HepG2 (cell line): ENCODE data around the gene ANTKMT. TPM values are rescaled to one million over a fixed set of nuclear protein-coding genes. Genes with fewer than 3 reads are reported as not detected.

Experiments used
- ATAD3A ChIP-seq: sonication (generic); formaldehyde crosslinking; IDR thresholded peaks from 2 replicates; pipeline ENCODE4 v1.4.0; 2020; ENCODE audit warnings: missing genetic modification reagents
- CBX5 ChIP-seq: sonication (generic); formaldehyde crosslinking; IDR thresholded peaks from 2 replicates; pipeline ENCODE4 v1.4.0; 2020; ENCODE audit warnings: missing genetic modification reagents, borderline replicate concordance
- CERS6 ChIP-seq: sonication (generic); formaldehyde crosslinking; IDR thresholded peaks from 2 replicates; pipeline ENCODE4 v1.5.0; 2020; ENCODE audit warnings: missing genetic modification reagents
- CREM ChIP-seq, 2 experiments: sonication (generic) in 1 of 2; formaldehyde crosslinking in 1 of 2; IDR thresholded peaks; 2 replicates each; pipeline versions ENCODE4 v1.4.0 to v1.6.1; 2016 to 2020; ENCODE audit warnings: antibody characterized with exemption in 1 of 2, mild to moderate bottlenecking in 1 of 2, missing genetic modification reagents in 1 of 2
- HMG20A ChIP-seq: IDR thresholded peaks from 2 replicates; pipeline ENCODE4 v1.6.1; 2016; ENCODE audit warnings: borderline replicate concordance
- MEF2D ChIP-seq: sonication (generic); formaldehyde crosslinking; IDR thresholded peaks from 2 replicates; pipeline ENCODE4 v1.5.1; 2020; ENCODE audit warnings: mild to moderate bottlenecking, missing genetic modification reagents
- MIER3 ChIP-seq: IDR thresholded peaks from 2 replicates; pipeline ENCODE4 v1.6.1; 2016; ENCODE audit warnings: missing compliant biosample characterization, borderline replicate concordance
- PCBP2 ChIP-seq: fragments of 200-400 bp; formaldehyde crosslinking; optimal IDR thresholded peaks from 2 replicates; pipeline ENCODE3; 2018; ENCODE audit warnings: low read length, low read depth; ENCODE audit not compliant: poor library complexity, severe bottlenecking
- SKI ChIP-seq: fragments of 450-650 bp; IDR thresholded peaks from one replicate; pipeline ENCODE4 v1.6.1; 2018; ENCODE audit warnings: mild to moderate bottlenecking; ENCODE audit not compliant: partially characterized antibody
- SP2 ChIP-seq: sonication (generic); formaldehyde crosslinking; IDR thresholded peaks from 2 replicates; pipeline ENCODE4 v1.5.1; 2020; ENCODE audit warnings: mild to moderate bottlenecking, missing genetic modification reagents
- TCF12 ChIP-seq, 2 experiments: fragments of 450-650 bp in 1 of 2; sonication (generic) in 1 of 2; formaldehyde crosslinking in 1 of 2; IDR thresholded peaks; 2 replicates each; pipeline versions ENCODE4 v1.6.1 to v1.8.0; 2017 to 2022; ENCODE audit warnings: antibody characterized with exemption in 1 of 2, mild to moderate bottlenecking in 1 of 2, missing genetic modification reagents in 1 of 2, moderate library complexity in 1 of 2
- ZBTB42 ChIP-seq: sonication (generic); formaldehyde crosslinking; IDR thresholded peaks from 2 replicates; pipeline ENCODE4 v1.5.0; 2020; ENCODE audit warnings: mild to moderate bottlenecking, missing genetic modification reagents
- ZFP41 ChIP-seq: sonication (generic); formaldehyde crosslinking; IDR thresholded peaks from 2 replicates; pipeline ENCODE4 v1.4.0; 2020; ENCODE audit warnings: mild to moderate bottlenecking, missing genetic modification reagents, borderline replicate concordance
- ZNF552 ChIP-seq: sonication (generic); formaldehyde crosslinking; IDR thresholded peaks from 2 replicates; pipeline ENCODE4 v1.9.0; 2022; ENCODE audit warnings: missing genetic modification reagents, mild to moderate bottlenecking, borderline replicate concordance
- ZNF772 ChIP-seq: sonication (generic); formaldehyde crosslinking; IDR thresholded peaks from 2 replicates; pipeline ENCODE4 v1.5.0; 2020; ENCODE audit warnings: mild to moderate bottlenecking, missing genetic modification reagents
- polyA plus RNA-seq, 8 experiments: library from polyadenylated mRNA; depleted of rRNA in 3 of 8; stranded (reverse) in 7 of 8; unstranded in 1 of 8; fragments of >200 nt; fragmentation: Illumina TruSeq in 4 of 8; extraction: Trizol in 4 of 8; gene quantifications; 2 replicates each; pipeline versions ENCODE4 v1.2.1 to v1.2.3, GENCODE V29; 2011 to 2016; ENCODE audit warnings: low read depth in 4 of 8, missing spikeins in 1 of 8, mixed read lengths in 1 of 8; ENCODE audit not compliant: insufficient read depth in 1 of 8
- total RNA-seq, 5 experiments: library from RNA; depleted of rRNA; stranded (reverse); fragments of >200 nt; fragmentation: Illumina TruSeq; extraction: Trizol; gene quantifications; 2 replicates each; pipeline ENCODE4 v1.2.3, GENCODE V29; 2016; ENCODE audit warnings: low read depth in 1 of 5
- TF ChIP-seq, protein P1 (sequence below): sonication (generic); formaldehyde crosslinking; IDR thresholded peaks from one replicate; pipeline ENCODE4 v1.5.1; 2020; ENCODE audit warnings: mild to moderate bottlenecking, missing genetic modification reagents; ENCODE audit errors: not compliant biosample characterization
- TF ChIP-seq, protein P2 (sequence below), 2 experiments: sonication (generic) in 1 of 2; formaldehyde crosslinking in 1 of 2; IDR thresholded peaks; 2 replicates each; pipeline versions ENCODE4 v1.5.1 to v1.6.1; 2011 to 2020; ENCODE audit warnings: borderline replicate concordance in 1 of 2, low read depth in 1 of 2, low read length in 1 of 2, mild to moderate bottlenecking in 1 of 2, missing genetic modification reagents in 1 of 2, moderate library complexity in 1 of 2

Gene ANTKMT
- total and polyA plus RNA-seq, 2 of the 13 experiments (the other 11 are each of a cell fraction or from before 2014, with no cell fraction given): 7.5 to 47.8 TPM

- TF ChIP-seq, protein P1, sequence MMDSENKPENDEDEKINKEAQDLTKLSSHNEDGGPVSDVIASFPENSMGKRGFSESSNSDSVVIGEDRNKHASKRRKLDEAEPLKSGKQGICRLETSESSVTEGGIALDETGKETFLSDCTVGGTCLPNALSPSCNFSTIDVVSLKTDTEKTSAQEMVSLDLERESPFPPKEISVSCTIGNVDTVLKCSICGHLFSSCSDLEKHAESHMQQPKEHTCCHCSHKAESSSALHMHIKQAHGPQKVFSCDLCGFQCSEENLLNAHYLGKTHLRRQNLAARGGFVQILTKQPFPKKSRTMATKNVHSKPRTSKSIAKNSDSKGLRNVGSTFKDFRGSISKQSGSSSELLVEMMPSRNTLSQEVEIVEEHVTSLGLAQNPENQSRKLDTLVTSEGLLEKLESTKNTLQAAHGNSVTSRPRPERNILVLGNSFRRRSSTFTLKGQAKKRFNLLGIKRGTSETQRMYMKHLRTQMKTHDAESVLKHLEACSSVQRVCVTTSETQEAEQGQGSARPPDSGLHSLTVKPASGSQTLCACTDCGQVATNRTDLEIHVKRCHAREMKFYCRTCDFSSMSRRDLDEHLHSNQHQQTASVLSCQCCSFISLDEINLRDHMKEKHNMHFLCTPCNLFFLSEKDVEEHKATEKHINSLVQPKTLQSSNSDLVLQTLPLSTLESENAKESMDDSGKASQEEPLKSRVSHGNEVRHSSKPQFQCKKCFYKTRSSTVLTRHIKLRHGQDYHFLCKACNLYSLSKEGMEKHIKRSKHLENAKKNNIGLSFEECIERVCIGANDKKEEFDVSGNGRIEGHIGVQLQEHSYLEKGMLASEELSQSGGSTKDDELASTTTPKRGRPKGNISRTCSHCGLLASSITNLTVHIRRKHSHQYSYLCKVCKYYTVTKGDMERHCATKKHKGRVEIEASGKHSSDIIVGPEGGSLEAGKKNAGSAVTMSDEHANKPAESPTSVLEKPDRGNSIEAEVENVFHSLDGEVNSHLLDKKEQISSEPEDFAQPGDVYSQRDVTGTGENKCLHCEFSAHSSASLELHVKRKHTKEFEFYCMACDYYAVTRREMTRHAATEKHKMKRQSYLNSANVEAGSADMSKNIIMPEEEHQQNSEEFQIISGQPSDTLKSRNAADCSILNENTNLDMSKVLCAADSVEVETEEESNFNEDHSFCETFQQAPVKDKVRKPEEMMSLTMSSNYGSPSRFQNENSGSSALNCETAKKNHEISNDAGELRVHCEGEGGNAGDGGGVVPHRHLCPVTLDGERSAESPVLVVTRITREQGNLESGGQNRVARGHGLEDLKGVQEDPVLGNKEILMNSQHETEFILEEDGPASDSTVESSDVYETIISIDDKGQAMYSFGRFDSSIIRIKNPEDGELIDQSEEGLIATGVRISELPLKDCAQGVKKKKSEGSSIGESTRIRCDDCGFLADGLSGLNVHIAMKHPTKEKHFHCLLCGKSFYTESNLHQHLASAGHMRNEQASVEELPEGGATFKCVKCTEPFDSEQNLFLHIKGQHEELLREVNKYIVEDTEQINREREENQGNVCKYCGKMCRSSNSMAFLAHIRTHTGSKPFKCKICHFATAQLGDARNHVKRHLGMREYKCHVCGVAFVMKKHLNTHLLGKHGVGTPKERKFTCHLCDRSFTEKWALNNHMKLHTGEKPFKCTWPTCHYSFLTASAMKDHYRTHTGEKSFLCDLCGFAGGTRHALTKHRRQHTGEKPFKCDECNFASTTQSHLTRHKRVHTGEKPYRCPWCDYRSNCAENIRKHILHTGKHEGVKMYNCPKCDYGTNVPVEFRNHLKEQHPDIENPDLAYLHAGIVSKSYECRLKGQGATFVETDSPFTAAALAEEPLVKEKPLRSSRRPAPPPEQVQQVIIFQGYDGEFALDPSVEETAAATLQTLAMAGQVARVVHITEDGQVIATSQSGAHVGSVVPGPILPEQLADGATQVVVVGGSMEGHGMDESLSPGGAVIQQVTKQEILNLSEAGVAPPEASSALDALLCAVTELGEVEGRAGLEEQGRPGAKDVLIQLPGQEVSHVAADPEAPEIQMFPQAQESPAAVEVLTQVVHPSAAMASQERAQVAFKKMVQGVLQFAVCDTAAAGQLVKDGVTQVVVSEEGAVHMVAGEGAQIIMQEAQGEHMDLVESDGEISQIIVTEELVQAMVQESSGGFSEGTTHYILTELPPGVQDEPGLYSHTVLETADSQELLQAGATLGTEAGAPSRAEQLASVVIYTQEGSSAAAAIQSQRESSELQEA: no peak
- no peak for TF ChIP-seq SKI
- TF ChIP-seq MIER3 (CRISPR knock-in tag): no peak
- no peak for TF ChIP-seq CREM (IDR thresholded peaks at IDR 0.05)
- TF ChIP-seq CREM (CRISPR knock-in tag; IDR thresholded peaks at IDR 0.05): no peak
- no peak for TF ChIP-seq ZNF552 (CRISPR knock-in tag)
- no peak for TF ChIP-seq ZNF772 (CRISPR knock-in tag)
- no peak for TF ChIP-seq MEF2D (CRISPR knock-in tag)
- no peak for TF ChIP-seq ATAD3A (CRISPR knock-in tag)
- no peak for TF ChIP-seq ZBTB42
- no peak for TF ChIP-seq ZFP41 (CRISPR knock-in tag)
- no peak for TF ChIP-seq SP2 (CRISPR knock-in tag)
- TF ChIP-seq CBX5 (CRISPR knock-in tag): no peak
- no peak for TF ChIP-seq TCF12 (IDR thresholded peaks at IDR 0.05)
- TF ChIP-seq TCF12 (CRISPR knock-in tag; IDR thresholded peaks at IDR 0.05): no peak
- no peak for TF ChIP-seq PCBP2
- no peak for TF ChIP-seq CERS6 (CRISPR knock-in tag)
- no peak for TF ChIP-seq HMG20A
- TF ChIP-seq, protein P2, sequence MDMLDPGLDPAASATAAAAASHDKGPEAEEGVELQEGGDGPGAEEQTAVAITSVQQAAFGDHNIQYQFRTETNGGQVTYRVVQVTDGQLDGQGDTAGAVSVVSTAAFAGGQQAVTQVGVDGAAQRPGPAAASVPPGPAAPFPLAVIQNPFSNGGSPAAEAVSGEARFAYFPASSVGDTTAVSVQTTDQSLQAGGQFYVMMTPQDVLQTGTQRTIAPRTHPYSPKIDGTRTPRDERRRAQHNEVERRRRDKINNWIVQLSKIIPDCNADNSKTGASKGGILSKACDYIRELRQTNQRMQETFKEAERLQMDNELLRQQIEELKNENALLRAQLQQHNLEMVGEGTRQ (IDR thresholded peaks at IDR 0.05; ENCODE audit: low read depth, low read length): no peak
- TF ChIP-seq, protein P2 (CRISPR knock-in tag; IDR thresholded peaks at IDR 0.05; ENCODE audit: borderline replicate concordance): no peak
Measured at GRCh38 chr16:700684-701584, 20.0 kb upstream of the ANTKMT start (continued).
